ENCODE data around the gene TBC1D7. TPM values are rescaled to one million over a fixed set of nuclear protein-coding genes. Genes with fewer than 3 reads are reported as not detected.

Gene TBC1D7
- total and polyA plus RNA-seq, 10 of the 15 experiments (the other 5 are each of a cell fraction or from before 2014, with no cell fraction given), result 20.1 to 65.9 (median 31.3) TPM

- peak overlapping the region; percentile 90 for H3K27ac ChIP-seq (ENCODE audit: control insufficient read depth, insufficient read depth)
- 20% methylated on average over 17 of the region's 17 CpGs for WGBS (ENCODE audit: insufficient coverage, insufficient replicate concordance, low lambda C conversion rate, missing lambda C conversion rate)
- DNase-seq (ENCODE audit: low read depth, low spot score), result peak; percentile 90
- intact Hi-C loops (cut with micrococcal nuclease; ENCODE audit: unreplicated experiment) (loop anchor here (1.0 kb wide), 2 partner anchors 29 to 74 kb away; no protein-coding TSS in a partner anchor), in situ Hi-C loops (cut with MboI) (no loop called here)
- H3K9me3 ChIP-seq (replicated peaks; ENCODE audit: control insufficient read depth, insufficient read depth, low read length), result no peaks in the 10 kb centered on the region
- H3K9ac ChIP-seq (ENCODE audit: control insufficient read depth, insufficient read depth, low read length), result peak overlapping the region; percentile 36; the same call in 1 of the 2 replicates
- peak overlapping the region; percentile 34 for H3K4me3 ChIP-seq
- peak overlapping the region; percentile 89 for H3K4me2 ChIP-seq (ENCODE audit: control insufficient read depth, insufficient read depth)
- H4K20me1 ChIP-seq (ENCODE audit: control insufficient read depth, insufficient read depth), result no peaks in the 10 kb centered on the region
- peak; percentile 86 for ATAC-seq
- ChIA-PET CTCF (interaction anchor here (0.8 to 4.6 kb wide), 12 partner anchors 8 to 110 kb away, joined by 3 to 35 read pairs (median 7); partner anchors contain the start of gene TBC1D7), POLR2A (interaction anchor here (0.6 to 4.9 kb wide), 16 partner anchors 13 to 185 kb away, joined by 3 to 37 read pairs (median 4); partner anchors contain the start of gene TBC1D7), RAD21 (ENCODE audit: unreplicated experiment) (interaction anchor here (0.7 to 5.3 kb wide), 18 partner anchors 8 to 129 kb away, joined by 3 to 88 read pairs (median 4); partner anchors contain the start of gene TBC1D7), SMC1A (ENCODE audit: uncharacterized antibody, unreplicated experiment) (interaction anchor here (0.7 to 5.1 kb wide), 29 partner anchors 9 to 129 kb away, joined by 3 to 114 read pairs (median 4); partner anchors contain the start of gene TBC1D7)
- peaks cover 33% of the 10 kb centered on the region for H3K4me1 ChIP-seq (ENCODE audit: control insufficient read depth, insufficient read depth, low read length)
- no peaks in the 10 kb centered on the region for H3K27me3 ChIP-seq (replicated peaks in 1 of 2; ENCODE audit: control insufficient read depth in 2 of 2, insufficient read depth in 2 of 2, low read length in 1 of 2)
- H3K36me3 ChIP-seq (ENCODE audit: control insufficient read depth in 2 of 2, insufficient read depth in 2 of 2, low read length in 1 of 2), result peaks cover 0 to 21% of the 10 kb centered on the region in 2 experiments
- FAIRE-seq, result peak; percentile 78
- no TSS peak for BruUV-seq (replicated peaks)
- H3K79me2 ChIP-seq (ENCODE audit: control insufficient read depth, insufficient read depth, low read length), result no peaks in the 10 kb centered on the region
- no peak overlapping the region for H2AFZ ChIP-seq (ENCODE audit: control insufficient read depth, low read depth, low read length)
- TF ChIP-seq ATF7 (IDR thresholded peaks at IDR 0.05; ENCODE audit: low read depth) (peak; percentile 87), MTA3 (IDR thresholded peaks at IDR 0.05; ENCODE audit: borderline replicate concordance, low read length) (peak; percentile 41; the same call in 1 of the 2 replicates), IRF4 (IDR thresholded peaks at IDR 0.05; ENCODE audit: low read depth, low read length) (peak; percentile 92), POLR2AphosphoS5 (IDR thresholded peaks at IDR 0.05; ENCODE audit: low read length) (peak; percentile 49; the same call in 1 of the 2 replicates), USF2 (IDR thresholded peaks at IDR 0.05; ENCODE audit: borderline replicate concordance, low read depth, low read length) (peak; percentile 9; the same call in 1 of the 2 replicates), ZNF24 (IDR thresholded peaks at IDR 0.05) (no peak), SMAD1 (IDR thresholded peaks at IDR 0.05; ENCODE audit: low read depth, partially characterized antibody) (peak; percentile 56), SMARCA5 (IDR thresholded peaks at IDR 0.05) (0 out of 2 replicates have a peak, but pooled peaks have one; percentile 38), NFYA (IDR thresholded peaks at IDR 0.05; ENCODE audit: borderline replicate concordance, low read depth, low read length) (no peak), EP300 (IDR thresholded peaks at IDR 0.05; ENCODE audit: borderline replicate concordance in 1 of 2, control insufficient read depth in 1 of 2, low read depth in 2 of 2, low read length in 2 of 2) (peak in 1 of 2 experiments; percentile 74; a peak in 3 of 4 replicates), HCFC1 (IDR thresholded peaks at IDR 0.05; ENCODE audit: low read length) (no peak), SIX5 (IDR thresholded peaks at IDR 0.05; ENCODE audit: low read depth, low read length, severe bottlenecking) (peak; percentile 14), IKZF2 (IDR thresholded peaks at IDR 0.05) (peak; percentile 76), HDGF (IDR thresholded peaks at IDR 0.05) (peak; percentile 11; the same call in 1 of the 2 replicates), MXI1 (IDR thresholded peaks at IDR 0.05; ENCODE audit: low read depth, low read length) (peak; percentile 55; the same call in 1 of the 2 replicates), NR2C2 (IDR thresholded peaks at IDR 0.05; ENCODE audit: borderline replicate concordance, control insufficient read depth, insufficient read length, low read depth) (no peak), NBN (IDR thresholded peaks at IDR 0.05) (0 out of 2 replicates have a peak, but pooled peaks have one; percentile 35), JUNB (IDR thresholded peaks at IDR 0.05) (peak; percentile 90), FOXK2 (IDR thresholded peaks at IDR 0.05) (no peak)
These were observed 25.3 kb downstream of the TBC1D7 start for GRCh38 chr6:13302751-13303667.

Measured in GM12878 (cell line).